Duodenal mucosa (tissue), 2 donors: Measurements from ENCODE around the gene BAG5.
"Not testable (repeated sequence)": the region's sequence is repeated elsewhere in the genome, so short reads cannot be mapped to it uniquely, and the experiment has no call there.

Source experiments
- H3K27ac ChIP-seq: one replicate; pipeline ENCODE4 v1.7.0; 2013; ENCODE audit warnings: low read depth, low read length
- H3K27me3 ChIP-seq, 2 donors: one replicate each; pipeline ENCODE4 v1.7.0; 2013; ENCODE audit warnings: low read length in 2 of 2, control low read depth in 1 of 2; ENCODE audit not compliant: insufficient read depth in 2 of 2, control insufficient read depth in 1 of 2
- H3K36me3 ChIP-seq, 2 donors: one replicate each; pipeline ENCODE4 v1.7.0; 2013; ENCODE audit warnings: low read length in 2 of 2, control low read depth in 1 of 2; ENCODE audit not compliant: insufficient read depth in 2 of 2, control insufficient read depth in 1 of 2
- H3K4me1 ChIP-seq, 2 donors: one replicate each; pipeline ENCODE4 v1.7.0; 2013; ENCODE audit warnings: low read length in 2 of 2, control low read depth in 1 of 2; ENCODE audit not compliant: insufficient read depth in 2 of 2, control insufficient read depth in 1 of 2
- H3K4me3 ChIP-seq, 2 donors: one replicate each; pipeline ENCODE4 v1.7.0; 2013; ENCODE audit warnings: low read length in 2 of 2, low read depth in 1 of 2
- H3K9ac ChIP-seq, 2 donors: one replicate each; pipeline ENCODE4 v1.7.0; 2013; ENCODE audit warnings: low read length in 2 of 2, low read depth in 1 of 2
- H3K9me3 ChIP-seq, 2 donors: one replicate each; pipeline ENCODE4 v1.7.0; 2013; ENCODE audit warnings: low read length in 2 of 2, control low read depth in 1 of 2; ENCODE audit not compliant: control insufficient read depth in 1 of 2

BAG5 gene, protein sequence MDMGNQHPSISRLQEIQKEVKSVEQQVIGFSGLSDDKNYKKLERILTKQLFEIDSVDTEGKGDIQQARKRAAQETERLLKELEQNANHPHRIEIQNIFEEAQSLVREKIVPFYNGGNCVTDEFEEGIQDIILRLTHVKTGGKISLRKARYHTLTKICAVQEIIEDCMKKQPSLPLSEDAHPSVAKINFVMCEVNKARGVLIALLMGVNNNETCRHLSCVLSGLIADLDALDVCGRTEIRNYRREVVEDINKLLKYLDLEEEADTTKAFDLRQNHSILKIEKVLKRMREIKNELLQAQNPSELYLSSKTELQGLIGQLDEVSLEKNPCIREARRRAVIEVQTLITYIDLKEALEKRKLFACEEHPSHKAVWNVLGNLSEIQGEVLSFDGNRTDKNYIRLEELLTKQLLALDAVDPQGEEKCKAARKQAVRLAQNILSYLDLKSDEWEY

GRCh38 chr14:103562429-103563225, at the start of gene BAG5, which contains the start of gene COA8:
BAG5 (minus strand) TSS chr14:103562657; CDS start chr14:103561164, 1,493 bp downstream.
COA8 (plus strand) TSS chr14:103562960; CDS start chr14:103563002, 42 bp downstream.
- no peaks in the 10 kb centered on the region for H3K27me3 ChIP-seq
- H3K4me1 ChIP-seq, result peaks cover 33 to 38% of the 10 kb centered on the region in 2 donors
- peak within 1 kb of the TSS; percentile 75 to 76 for H3K4me3 ChIP-seq
- H3K9me3 ChIP-seq, result no peaks in the 10 kb centered on the region
- H3K27ac ChIP-seq, result peak within 1 kb of the TSS; percentile 98
- H3K36me3 ChIP-seq, result peaks cover 6 to 29% of the 10 kb centered on the region in 2 donors
- peak within 1 kb of the TSS; percentile 69 to 80 for H3K9ac ChIP-seq

GRCh38 chr14:103611215-103611614, 48.8 kb upstream of the BAG5 start:
- peaks cover 14 to 21% of the 10 kb centered on the region in 2 donors for H3K4me1 ChIP-seq
- no peaks in the 10 kb centered on the region for H3K36me3 ChIP-seq
- no peak overlapping the region for H3K4me3 ChIP-seq
- H3K27me3 ChIP-seq, result peaks cover 8 to 9% of the 10 kb centered on the region in 2 donors
- peaks cover 0 to 9% of the 10 kb centered on the region in 2 donors for H3K9me3 ChIP-seq
- no peak overlapping the region for H3K27ac ChIP-seq
- H3K9ac ChIP-seq, result no peak overlapping the region

- not testable (repeated sequence) for H3K27me3 ChIP-seq, H3K36me3 ChIP-seq, H3K9ac ChIP-seq, H3K27ac ChIP-seq, H3K9me3 ChIP-seq, H3K4me3 ChIP-seq
- H3K4me1 ChIP-seq, result peaks cover 14 to 21% of the 10 kb centered on the region in 2 donors
These were observed 46.6 kb upstream of the BAG5 start for GRCh38 chr14:103609081-103609480.

DNA sequence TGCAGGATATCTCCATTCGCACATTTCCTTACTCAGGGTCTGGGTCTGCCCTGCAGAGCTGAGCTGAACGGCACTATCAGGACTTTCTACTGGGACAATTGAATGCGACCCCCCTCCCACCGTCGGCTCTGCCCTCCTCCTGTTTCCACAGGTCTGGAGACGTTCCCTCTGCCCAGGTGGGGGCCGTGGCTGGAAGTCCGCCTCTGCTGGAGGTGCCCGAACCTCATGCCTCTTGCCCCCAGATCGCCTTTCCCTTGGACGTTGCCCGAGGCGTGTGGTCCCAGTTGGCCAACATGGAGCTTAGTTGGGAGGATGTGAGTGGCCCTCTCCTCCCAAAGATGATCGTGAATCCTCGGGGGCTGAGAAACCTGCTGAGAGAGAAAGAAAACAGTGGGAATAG, 45.4 kb upstream of the BAG5 start:
- Histone ChIP-seq H3K4me3 (peak overlapping the region; percentile 50 to 53), H3K9me3 (peaks cover 0 to 9% of the 10 kb centered on the region in 2 donors), H3K9ac (no peak overlapping the region), H3K36me3 (no peaks in the 10 kb centered on the region), H3K27ac (no peak overlapping the region), H3K27me3 (peaks cover 8 to 9% of the 10 kb centered on the region in 2 donors), H3K4me1 (peaks cover 14 to 21% of the 10 kb centered on the region in 2 donors)

DNA sequence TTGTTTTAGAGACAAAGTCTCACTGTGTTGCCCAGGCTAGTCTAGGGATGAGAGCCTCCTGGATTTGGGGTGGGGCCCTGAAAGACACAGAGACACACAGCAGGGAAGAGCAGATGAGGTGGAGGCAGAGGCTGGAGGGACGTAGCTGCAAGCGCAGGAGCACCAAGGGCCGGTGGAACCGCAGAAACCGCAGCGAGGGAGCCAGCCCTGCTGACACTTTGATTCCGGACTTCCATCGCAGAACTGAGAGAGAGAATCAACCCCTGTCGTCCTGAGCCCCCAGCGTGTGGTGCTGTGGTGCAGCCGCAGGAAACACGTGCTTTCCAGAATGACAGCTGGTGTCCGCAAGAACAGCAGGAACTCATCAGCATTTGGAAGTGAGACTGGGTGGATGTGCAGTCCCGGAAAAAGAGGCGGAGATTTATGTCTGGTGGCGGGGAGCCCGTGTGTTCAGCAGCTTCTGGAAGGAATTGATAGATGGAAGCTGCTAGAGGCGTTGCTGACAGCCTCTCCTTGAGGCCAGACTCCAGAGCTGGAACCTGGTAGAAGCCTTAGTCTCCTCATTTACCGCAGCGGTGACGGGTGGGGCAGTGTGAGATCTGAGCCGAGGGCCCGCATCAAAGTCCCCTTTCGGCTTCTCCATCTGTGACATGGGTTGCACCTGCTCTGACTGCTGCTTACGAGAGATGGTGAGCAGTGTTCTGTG, 44.7 kb upstream of the BAG5 start:
- Histone ChIP-seq H3K27me3 (peaks cover 8 to 9% of the 10 kb centered on the region in 2 donors), H3K9me3 (peaks cover 0 to 9% of the 10 kb centered on the region in 2 donors), H3K27ac (no peak overlapping the region), H3K36me3 (no peaks in the 10 kb centered on the region), H3K4me3 (peak overlapping the region; percentile 50 to 53), H3K9ac (peak overlapping the region in 1 of 2 donors; percentile 14), H3K4me1 (peaks cover 14 to 21% of the 10 kb centered on the region in 2 donors)

GRCh38 chr14:103604620-103605019, 42.2 kb upstream of the BAG5 start:
- H3K27ac ChIP-seq, result no peak overlapping the region
- no peak overlapping the region for H3K9ac ChIP-seq
- no peak overlapping the region for H3K4me3 ChIP-seq
- H3K27me3 ChIP-seq, result peaks cover 8 to 9% of the 10 kb centered on the region in 2 donors
- H3K9me3 ChIP-seq, result no peaks in the 10 kb centered on the region
- peaks cover 14 to 21% of the 10 kb centered on the region in 2 donors for H3K4me1 ChIP-seq
- H3K36me3 ChIP-seq, result no peaks in the 10 kb centered on the region

DNA sequence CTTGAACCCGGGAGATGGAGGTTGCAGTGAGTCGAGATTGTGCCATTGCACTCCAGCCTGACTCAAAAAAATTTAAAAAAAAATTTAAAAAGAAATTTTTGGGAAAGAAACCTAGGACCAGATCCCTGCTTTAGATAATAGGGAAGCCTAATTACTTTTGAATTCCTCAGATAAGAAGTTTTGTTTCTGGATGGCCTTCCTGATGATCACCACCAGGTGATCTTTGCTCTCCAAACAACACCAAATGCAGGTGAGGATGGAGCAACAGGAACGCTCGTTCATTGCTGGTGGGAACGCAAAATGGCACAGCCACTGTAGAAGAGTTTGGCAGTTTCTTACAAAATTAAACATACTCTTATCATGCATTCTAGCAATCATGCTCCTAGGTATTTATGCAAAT, 38.0 kb upstream of the BAG5 start:
- H3K9ac ChIP-seq, result no peak overlapping the region
- no peaks in the 10 kb centered on the region for H3K27me3 ChIP-seq
- no peak overlapping the region for H3K27ac ChIP-seq

DNA sequence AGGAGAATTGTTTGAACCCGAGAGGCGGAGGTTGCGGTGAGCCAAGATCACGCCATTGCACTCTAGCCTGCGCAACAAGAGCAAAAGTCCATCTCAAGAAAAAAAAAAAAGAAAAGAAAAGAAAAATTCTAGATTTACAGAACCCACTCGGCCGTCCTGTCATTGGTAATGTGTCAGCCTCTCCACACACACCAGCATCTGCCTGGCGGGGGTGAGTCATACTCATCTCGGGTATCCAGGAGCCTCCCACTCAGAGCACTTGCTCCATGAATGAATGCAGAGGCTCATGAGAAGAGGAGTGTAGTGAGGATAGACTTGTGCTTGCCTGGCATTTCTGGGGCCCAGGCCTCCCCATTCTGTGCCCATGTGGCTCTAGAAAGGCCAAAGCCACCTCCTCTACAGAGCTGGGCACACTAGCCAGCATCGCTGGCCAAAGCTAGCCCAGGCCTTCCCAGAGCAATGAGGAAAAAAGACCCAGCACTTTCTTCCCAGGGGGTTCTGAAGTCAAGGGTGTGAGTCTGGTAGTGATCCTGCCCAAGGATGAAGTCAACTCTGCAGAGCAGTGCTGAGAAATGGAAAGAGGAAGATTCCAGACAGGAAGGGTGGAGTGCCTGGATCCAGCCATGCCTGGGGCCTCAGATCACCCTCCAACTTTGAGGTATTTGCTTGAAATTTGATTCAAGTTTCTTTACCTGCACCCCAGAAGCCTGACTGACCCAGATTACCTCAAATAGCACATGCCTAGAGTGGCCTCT, 35.3 kb upstream of the BAG5 start:
- H3K9me3 ChIP-seq, result no peaks in the 10 kb centered on the region
- no peak overlapping the region for H3K4me3 ChIP-seq
- H3K9ac ChIP-seq, result no peak overlapping the region
- no peaks in the 10 kb centered on the region for H3K4me1 ChIP-seq
- H3K36me3 ChIP-seq, result no peaks in the 10 kb centered on the region
- H3K27ac ChIP-seq, result no peak overlapping the region
- H3K27me3 ChIP-seq, result no peaks in the 10 kb centered on the region

More for the DNA sequence above, 38.0 kb upstream of the BAG5 start:
- Histone ChIP-seq H3K4me3 (no peak overlapping the region), H3K9me3 (no peaks in the 10 kb centered on the region), H3K36me3 (no peaks in the 10 kb centered on the region), H3K4me1 (no peaks in the 10 kb centered on the region)

GRCh38 chr14:103594265-103594664, 31.8 kb upstream of the BAG5 start:
- Histone ChIP-seq H3K27ac (no peak overlapping the region), H3K36me3 (peaks cover 3 to 5% of the 10 kb centered on the region in 2 donors), H3K27me3 (no peaks in the 10 kb centered on the region), H3K4me3 (no peak overlapping the region), H3K9ac (no peak overlapping the region), H3K9me3 (no peaks in the 10 kb centered on the region), H3K4me1 (no peaks in the 10 kb centered on the region)
